ENCODE measurements around the gene WDR83.
"Not testable (repeated sequence)": the region's sequence is repeated elsewhere in the genome, so short reads cannot be mapped to it uniquely, and the experiment has no call there.

WDR83 gene

DNA sequence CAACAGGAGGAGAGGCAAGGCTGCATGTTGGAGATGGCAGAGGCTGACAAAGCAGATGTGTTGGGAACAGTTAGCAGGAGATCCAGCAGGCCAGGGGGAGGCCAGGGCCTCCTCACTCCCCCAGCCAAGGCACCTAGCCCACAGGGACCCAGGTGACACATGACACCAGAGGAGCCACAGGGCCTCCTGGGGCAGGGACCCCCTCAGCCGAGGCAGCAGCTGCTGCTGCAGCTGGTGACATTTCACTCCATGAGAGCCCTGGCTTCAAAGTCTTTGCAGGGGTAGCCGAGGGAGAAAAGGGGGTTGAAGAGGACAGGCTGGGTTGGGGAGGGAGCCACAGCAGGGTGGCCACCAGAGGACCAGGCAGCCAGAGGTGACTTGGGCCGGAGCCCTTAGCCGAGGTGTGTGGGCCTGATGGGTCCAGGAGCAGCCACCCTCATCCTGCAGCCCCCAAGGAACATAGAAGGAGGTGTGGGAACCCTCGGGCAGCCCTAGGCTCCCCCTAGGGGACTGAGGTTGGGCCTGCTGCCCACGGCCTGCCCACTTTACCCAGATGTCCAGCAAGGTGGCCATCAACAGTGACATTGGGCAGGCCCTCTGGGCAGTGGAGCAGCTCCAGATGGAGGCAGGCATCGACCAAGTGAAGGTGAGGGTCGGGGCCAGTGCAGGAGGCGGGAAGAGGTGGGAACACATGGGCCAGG is 21.0 kb downstream of the WDR83 start, which contains the start of gene GNG14:
TSS of gene GNG14 (plus strand) at position 503 of the 701 bp plus-strand sequence. CDS start at position 554, 51 bp downstream.
- no peak for DNase-seq (ENCODE audit: low read depth in 2 of 2)

DNA sequence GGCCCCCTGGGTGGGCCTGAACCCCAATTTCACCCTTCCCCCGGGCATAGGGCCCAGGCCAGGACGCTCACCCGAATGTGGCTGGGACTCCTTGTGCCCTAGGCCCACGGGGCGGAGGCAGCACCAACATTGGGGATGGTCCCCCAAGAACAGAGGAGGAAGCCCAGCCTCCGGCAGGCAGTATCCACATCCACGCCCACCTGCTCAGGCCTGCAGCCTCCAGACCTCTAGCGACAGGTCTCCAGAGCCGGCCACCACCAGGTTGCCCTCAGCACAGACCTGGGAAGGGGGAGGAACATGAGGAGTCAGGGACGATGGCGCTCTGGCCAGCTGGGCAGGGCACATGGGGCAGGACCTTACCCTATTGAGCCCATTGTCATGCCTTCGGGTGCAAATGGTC is 22.4 kb downstream of the WDR83 start:
- no peak for DNase-seq (ENCODE audit: low read depth in 2 of 2)

DNA sequence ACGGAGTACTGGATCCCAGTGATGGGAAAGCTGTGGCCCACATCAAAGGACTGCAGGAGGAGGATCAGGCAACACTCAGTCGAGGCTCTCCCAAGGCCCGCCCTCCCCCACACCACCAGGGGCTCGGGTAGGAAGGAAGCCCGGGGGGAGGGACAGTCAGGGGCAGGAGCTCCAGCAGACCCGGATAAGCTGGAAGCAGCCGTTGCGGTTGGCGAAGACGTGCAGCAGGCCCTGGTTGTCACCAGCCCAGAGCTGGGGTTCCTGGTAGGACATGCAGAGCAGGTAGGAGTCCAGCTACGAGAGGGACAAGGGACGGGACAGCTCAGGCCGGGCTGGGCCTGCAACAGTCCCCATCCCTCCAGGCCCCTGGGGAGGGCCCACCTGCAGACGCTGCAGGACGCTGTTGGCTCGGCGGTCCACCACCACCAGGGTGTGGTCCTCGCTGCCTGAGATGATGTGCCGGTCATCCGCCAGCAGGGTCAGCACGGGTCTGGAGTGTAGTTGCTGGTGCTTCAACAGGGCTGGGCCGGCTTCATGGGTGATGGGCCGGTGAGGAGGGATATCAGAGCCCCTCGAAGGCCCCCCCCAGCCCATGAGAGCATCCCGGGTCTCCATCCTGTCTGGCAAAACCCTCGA is 23.1 kb downstream of the WDR83 start:
- no peak for DNase-seq (ENCODE audit: low read depth in 2 of 2)

DNA sequence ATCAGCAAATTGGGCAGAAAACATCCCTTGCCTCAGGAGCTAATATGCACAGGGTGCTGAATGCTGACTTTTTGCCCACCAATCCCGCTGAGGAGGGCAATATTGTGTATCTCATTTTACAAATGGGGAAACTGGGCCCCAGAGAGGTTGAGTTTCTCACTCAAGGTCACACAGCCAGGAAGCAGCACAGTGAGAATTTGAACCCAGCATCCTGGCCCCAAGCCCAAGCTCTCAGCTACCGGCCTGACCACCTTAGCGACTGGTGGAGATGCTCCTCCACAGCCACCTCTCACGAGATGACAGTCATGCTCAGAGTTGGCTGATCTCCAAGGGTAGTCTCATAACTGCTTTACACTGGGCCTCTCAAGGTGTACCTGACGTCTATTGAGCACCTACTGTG is 26.4 kb downstream of the WDR83 start:
- DNase-seq (ENCODE audit: low read depth in 2 of 2) = no peak

DNA sequence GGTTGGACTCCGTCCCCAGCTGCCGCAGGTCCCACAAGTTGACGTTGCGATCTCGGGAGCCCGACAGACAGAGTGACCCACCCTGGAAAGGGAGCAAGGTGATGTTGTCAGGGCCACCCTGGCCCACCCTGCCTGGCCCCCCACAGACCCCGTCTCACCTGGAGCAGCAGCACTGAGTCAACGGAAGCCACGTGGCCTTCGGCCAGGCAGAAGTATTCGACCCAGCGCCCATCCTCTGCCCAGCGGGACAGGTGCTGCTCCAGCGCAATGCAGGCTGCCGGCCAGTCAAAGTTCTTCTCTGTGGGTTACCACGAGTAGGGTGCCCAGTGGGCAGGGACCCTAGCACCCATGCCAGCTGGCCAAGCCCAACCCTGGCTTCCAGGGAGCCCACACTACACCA is 28.0 kb downstream of the WDR83 start:
- no peak for DNase-seq (ENCODE audit: low read depth in 2 of 2)

DNA sequence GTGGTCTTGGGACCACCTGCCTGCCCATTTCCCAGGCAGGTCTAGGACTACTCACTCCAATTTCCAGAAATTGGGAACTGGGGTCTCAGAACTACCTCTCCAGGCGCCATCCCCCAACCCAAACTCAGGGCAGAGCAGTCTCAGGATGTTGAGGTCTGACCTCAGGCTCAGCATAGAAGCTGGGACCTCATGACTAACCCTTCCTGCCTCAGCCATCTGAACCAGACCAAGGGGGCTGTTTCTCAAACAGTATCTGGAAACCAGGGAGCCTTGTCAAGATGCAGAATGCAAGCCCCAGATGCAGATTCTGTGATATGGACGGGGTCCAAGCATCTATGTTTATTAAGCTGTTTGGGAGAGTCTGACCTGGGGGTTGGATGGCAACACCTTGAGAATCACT is 28.5 kb downstream of the WDR83 start:
- DNase-seq (ENCODE audit: low read depth in 2 of 2) = no peak

DNA sequence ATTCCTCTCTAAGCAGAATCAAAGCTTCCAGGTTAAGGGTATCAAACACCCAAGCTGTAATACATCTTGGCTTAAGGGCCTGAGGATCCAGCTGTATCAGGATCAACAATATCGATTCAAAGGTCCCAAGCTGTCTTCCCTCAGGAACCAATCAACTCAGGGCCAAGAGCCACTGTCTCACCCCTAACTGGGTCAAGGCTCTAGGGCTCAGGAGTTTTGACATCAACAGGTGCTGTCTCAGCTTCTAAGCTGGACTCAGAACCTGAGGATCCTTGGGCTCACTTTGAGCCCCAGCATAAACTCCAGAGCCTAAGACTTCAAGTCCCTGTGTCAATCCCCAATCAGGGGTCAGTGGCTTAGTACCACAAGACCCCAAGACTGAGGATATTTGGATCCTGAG is 28.9 kb downstream of the WDR83 start:
- no peak for DNase-seq (ENCODE audit: low read depth in 2 of 2)

DNA sequence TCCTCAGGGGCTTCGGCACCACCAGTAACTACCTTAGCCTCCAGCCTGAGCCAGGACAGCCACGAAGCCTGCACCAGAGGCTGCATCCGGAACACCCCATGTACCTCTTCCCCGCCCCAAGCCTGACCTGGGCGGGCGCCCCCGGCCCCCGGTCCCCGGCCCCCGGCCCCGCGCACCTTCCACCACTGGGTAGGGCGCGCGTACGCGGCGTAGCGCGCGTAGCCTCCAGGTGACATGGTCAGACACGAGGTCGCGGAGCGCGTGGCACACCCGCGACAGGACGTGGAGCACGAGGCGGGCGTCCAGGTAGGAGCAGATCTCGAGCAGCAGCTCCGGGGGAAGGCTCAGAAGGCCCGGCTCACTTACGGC is 29.4 kb downstream of the WDR83 start:
- DNase-seq (ENCODE audit: low read depth in 2 of 2) = peak in 1 of 2 donors; percentile 31

DNA sequence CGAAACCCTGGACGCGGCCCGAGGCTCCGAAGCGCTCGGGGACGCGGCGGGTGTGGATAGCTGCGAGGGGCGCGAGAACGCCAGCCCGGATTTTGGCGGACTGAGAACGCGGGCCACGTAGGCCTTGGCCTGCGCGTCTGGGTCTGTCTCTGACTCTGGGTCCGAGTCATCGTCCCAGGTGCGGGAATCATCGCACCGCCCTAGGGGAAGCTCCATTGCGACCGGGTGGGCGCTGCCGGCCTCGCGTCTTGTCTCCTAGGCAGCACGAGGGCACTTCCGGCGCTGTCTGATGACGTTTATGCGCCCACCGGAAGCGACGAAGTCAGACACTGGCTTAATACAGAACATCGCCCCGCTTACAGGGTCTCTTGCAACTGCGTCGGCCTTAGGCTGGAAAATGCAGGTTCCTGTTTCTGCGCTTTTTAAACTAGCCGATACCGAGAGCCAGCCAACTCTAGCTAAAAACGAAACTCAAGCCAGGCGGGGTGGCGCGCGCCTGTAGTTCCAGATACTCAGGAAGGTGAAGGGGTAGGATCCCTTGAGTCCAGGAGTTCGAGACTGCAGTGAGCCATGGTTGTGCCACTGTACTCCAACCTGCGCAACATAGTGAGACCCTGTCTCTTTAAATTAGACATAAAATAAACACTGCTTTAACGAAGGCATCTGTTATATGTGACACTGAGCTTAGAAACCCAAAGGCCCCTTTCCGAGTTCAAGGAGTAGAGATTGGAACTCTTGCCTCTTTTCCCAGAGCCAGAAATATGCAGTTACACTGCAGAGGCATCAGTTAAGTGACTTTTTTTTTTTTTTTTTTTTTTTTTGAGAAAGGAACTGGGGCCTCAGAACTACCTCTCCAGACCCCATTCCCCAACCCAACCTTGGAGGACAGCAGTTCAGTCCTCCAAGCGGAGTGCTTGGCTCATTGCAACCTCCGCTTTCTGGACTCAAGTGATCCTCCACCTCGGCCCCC is 30.0 kb downstream of the WDR83 start, which contains the start of gene FBXW9:
TSS of gene FBXW9 (minus strand) at position 266 of the 970 bp plus-strand sequence. CDS start at position 216, 50 bp downstream.
- peak; percentile 97 for DNase-seq (ENCODE audit: low read depth in 2 of 2)

DNA sequence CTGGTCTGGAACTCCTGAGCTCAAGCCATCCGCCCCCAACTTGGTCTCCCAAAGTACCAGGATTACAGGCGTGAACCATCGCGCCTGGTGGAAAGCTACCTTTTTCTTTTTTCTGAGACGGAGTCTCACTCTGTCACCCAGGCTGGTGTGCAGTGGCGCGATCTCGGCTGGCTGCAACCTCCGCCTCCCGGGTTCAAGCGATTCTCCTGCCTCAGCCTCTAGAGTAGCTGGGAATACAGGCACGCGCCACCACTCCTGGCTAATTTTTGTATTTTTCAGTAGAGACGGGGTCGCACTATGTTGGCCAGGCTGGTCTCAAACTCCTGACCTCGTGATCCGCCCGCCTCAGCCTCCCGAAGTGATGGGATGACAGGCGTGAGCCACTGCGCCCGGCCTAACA is 30.8 kb downstream of the WDR83 start:
- not testable (repeated sequence) for DNase-seq (ENCODE audit: low read depth in 2 of 2)

DNA sequence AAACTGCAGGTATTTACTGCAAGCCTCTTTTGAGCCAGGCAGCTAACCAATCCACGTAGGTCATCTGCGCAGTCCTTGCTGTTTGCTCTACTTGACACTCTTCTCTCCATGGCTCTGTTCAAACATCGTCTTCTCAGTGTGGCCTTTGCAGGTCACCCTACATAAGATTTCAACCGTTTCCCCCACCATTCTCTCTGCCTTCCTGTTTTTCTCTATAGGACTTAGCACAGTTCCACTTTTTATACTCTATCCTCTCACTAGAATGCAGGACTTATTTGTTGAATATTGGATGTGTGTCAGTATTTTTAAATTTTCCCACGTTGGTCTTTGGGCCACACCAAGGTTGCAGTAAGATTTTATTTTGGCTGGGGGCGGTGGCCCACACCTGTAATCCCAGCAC is 31.5 kb downstream of the WDR83 start:
- DNase-seq (ENCODE audit: low read depth in 2 of 2) = no peak

DNA sequence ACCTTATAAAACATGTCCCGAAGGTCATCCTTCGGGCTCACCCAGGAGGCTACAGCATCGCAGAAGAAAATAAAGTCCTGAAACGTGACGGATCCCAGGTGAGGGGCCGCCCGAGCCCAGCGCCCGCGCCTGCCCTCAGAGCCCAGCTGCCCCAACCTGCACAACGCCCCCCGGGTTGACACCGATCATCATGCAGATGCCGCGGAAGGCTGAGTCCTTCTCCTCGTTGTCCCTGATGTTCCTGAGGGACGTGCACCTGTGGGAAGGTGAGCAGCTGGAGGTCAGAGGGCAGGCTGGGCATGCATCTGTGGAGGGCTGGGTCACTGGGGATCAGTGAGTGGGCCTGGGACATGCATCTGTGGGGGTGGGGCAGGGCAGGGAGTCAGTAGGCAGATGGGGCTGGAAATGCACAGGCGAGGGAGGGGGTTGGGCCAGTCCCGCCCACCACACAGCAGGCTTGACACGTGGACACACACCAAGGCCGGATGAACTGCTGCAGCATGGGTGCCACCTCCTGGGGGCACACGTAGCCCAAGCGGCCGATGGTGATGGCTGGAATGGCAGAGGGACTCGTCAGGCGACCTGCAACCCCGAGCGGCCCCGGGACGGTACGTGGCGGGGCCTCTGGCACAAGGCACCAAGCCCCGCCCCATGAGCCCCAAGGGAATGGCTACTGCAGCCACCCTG is 35.1 kb downstream of the WDR83 start:
- no peak for DNase-seq (ENCODE audit: low read depth in 2 of 2)

DNA sequence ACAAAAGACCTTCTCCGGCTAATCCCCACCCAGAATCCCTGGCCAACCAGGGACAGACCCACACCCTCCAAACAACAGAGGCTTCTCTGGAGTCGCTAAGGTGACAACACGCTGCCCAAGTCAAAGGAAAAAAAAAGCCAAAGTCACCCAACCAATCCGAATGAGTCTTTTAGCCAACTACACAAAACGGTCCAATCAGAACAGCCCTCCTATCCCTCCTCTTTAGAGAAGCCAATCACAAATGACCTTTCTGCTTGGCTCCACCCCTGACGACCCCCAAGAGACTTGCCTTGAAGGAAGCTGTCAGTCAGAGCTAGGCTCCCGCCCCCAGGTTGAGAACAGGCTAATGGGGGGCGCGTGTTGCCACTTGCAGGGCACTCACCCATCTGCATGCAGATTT is 36.4 kb downstream of the WDR83 start:
- DNase-seq (ENCODE audit: low read depth in 2 of 2) = no peak

DNA sequence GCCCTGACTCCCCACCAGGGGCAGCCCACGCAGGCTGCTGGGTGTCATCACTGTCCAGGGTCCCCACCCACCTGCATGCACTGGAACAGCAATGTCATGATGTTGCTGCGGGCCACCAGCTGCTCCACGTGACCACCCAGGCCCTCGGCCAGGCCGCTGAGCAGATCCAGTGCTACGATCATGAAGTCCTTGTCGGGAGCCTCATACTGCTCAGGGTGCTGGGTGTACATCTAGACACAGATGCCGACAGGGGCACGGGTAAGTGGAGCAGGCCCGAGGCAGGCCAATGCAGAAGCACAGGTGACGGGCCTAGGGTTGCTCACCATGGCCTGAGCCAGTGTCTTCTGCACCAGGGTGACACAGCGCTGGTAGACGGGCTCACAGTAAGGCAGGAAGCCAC is 38.6 kb downstream of the WDR83 start:
- DNase-seq (ENCODE audit: low read depth in 2 of 2) = no peak

DNA sequence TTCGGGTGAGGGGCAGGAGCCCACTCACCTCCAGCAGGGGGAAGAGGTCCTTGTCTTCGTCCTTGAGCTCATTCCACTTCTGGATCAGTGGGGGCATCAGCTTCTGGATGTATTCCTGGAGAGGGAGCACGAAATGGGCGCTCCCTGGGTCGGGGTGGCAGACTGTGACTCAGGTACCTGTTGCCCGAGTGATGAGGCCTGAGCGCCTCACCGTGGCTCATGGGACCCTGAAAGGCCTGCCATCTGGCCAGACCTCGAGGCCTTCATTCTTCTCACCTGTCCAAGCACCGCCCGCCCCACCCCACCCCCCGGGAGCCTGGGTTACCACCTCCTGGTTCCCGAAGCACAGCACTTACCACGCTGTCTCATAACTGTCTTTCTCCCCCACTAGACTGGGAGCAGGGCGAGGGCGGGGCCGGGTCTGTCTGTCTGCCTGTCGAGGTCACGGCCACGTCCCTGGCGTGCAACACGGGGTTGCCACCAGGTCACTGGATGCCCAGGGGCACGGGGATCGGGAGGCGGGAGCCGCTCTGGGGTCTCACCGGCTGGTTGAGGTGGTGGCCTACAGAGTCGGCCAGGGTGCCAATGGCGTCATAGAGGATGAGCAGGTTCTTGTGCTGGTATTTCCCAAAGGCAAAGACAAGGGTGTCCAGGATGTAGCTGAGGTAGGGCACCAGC is 39.2 kb downstream of the WDR83 start:
- DNase-seq (ENCODE audit: low read depth in 2 of 2) = no peak

DNA sequence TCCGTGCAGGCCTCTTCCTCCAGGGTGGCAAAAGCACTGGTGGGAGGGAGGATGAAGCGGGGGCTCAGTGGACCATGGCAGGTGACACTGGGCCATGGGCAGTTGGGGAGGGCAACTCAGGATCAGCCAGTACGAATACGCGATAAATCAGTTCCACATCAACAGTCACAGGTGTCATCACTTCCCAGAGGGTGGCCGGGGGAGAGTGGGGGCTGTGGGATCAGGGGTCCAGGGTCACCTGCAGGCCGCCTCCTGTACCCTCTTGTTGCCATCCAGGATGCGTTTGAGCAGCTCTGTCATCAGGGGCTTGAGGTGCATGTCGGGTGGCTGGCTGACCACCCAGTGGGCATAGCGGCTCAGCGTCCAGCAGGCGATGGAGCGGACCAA is 39.7 kb downstream of the WDR83 start:
- no peak for DNase-seq (ENCODE audit: low read depth in 2 of 2)

DNA sequence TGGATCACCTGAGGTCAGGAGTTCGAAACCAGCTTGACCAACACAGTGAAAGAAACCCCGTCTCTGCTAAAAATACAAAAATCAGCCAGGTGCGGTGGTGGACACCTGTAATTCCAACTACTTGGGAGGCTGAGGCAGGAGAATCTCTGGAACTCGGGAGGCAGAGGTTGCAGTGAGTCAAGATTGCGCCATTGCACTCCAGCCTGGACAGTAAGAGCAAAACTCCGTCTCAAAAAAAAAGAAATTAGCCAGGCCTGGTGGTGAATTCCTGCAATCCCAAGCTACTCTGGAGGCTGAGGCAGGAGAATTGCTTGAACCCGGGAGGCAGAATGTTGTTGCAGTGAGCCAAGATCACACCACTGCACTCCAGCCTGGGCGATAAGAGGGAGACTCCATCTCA is 42.0 kb downstream of the WDR83 start:
- no peak for DNase-seq (ENCODE audit: low read depth in 2 of 2)

DNA sequence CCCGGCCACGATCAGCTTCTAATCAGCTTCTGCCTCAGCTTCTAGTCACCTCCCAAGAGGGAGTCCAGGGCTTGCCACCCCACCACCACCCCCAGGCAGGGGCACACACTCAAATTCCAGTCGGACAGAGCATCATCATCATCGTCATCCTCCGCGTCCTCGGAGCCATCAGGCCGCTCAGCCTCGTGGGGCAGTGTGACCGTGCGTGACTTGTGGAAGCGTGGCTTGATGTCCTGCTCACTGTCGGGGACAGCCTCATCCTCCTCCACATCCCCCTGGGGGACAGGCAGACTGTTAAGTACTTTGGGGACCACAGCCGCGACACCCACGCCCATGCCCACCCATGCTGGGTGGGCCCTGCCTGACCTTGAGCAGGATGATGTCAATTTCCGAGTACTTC is 44.6 kb downstream of the WDR83 start:
- DNase-seq (ENCODE audit: low read depth in 2 of 2) = no peak

DNA sequence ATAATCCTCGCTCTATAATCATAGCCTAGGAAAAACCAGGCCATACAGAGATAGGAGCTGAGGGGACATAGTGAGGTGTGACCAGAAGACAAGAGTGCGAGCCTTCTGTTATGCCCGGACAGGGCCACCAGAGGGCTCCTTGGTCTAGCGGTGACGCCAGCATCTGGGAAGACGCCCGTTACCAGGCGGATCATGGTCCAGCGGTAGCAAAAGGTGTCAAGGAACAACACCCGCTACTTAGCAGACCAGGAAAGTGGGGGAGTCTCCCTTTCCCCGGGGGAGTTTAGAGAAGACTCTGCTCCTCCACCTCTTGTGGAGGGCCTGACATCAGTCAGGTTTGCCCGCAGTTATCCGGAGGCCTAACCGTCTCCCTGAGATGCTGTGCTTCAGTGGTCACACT is 45.5 kb downstream of the WDR83 start:
- DNase-seq (ENCODE audit: low read depth in 2 of 2) = not testable (repeated sequence)

DNA sequence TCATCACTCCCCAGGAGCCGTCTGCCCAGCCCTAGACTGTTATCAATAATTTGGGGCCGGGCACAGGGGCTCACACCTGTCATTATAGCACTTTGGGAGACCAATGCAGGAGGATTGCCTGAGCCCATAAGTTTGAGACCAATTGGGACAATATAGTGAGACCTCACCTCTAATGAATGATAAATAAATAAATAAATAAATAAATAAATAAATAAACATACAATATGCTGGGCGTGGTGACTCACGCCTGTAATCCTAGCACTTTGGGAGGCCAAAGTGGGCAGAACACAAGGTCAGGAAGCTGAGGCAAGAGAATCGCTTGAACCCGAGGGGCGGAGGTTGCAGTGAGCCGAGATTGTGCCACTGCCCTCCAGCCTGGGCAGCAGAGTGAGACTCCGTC is 46.7 kb downstream of the WDR83 start:
- not testable (repeated sequence) for DNase-seq (ENCODE audit: low read depth in 2 of 2)

DNA sequence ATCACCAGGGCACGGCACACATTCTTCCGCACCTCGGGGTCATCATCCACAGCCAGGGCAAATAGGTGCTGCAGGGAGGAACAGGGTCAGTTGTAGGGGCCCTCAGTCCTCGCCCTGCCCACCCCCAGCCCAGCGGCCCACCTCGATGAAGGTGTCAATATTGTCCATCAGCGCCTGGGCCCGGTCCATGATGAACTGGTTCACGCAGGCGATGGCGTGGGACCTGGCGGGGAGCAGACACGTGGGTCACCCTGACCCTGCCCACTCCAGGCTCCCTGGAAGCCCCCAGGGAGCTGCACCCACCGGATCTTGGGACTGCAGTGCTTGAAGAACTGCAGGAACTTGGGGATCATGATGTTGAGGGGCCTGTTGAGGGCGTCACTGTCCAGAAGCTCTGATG is 48.5 kb downstream of the WDR83 start:
- DNase-seq (ENCODE audit: low read depth in 2 of 2) = no peak

All from stimulated activated CD4-positive, alpha-beta T cell treated with anti-CD3 and anti-CD28 coated beads, Interleukin-1b, Interleukin-23, amount 100 ng/mL, for 4 hours (primary cell).